ENCODE measurements around the gene DNAJC9.
A peak's percentile ranks its signal among the peaks of the same experiment; 100 is the strongest.
"Not testable (repeated sequence)": the region's sequence is repeated elsewhere in the genome, so short reads cannot be mapped to it uniquely, and the experiment has no call there.

DNAJC9 gene

DNA sequence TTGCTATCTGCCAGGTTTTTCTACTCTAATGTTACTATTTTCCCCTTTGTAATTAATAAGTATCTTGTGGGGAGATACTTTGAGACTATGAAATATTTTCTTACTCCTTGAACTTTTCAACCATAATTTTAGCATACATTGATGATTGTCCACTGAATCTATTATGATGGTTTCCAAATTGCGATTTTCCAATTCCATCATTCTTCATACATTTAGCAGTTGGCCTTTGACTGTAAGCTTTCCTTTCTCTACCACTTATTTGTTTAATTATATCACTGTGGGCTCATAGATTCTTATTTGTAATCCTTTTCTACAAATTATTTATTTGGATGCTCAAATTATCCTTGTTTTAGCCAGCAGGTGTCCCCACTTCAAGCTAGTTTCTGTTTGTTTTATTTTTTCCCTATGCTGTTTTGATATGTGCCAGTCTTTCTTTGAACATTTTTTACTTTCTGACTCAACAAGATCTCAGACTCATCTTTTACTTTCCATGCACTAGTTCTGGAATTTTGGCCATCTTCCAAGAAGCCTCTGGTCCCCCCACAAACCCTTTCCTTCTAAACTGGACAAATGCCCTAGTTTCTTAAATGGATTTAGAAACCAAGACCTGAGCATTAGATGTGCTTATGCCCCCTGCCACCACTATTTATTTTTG, 16.8 kb upstream of the DNAJC9 start:
- TF ChIP-seq, protein P1, sequence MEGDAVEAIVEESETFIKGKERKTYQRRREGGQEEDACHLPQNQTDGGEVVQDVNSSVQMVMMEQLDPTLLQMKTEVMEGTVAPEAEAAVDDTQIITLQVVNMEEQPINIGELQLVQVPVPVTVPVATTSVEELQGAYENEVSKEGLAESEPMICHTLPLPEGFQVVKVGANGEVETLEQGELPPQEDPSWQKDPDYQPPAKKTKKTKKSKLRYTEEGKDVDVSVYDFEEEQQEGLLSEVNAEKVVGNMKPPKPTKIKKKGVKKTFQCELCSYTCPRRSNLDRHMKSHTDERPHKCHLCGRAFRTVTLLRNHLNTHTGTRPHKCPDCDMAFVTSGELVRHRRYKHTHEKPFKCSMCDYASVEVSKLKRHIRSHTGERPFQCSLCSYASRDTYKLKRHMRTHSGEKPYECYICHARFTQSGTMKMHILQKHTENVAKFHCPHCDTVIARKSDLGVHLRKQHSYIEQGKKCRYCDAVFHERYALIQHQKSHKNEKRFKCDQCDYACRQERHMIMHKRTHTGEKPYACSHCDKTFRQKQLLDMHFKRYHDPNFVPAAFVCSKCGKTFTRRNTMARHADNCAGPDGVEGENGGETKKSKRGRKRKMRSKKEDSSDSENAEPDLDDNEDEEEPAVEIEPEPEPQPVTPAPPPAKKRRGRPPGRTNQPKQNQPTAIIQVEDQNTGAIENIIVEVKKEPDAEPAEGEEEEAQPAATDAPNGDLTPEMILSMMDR (IDR thresholded peaks at IDR 0.05; ENCODE audit: low read depth, low read length, missing control alignments), result peak; percentile 42
- DNase-seq (ENCODE audit: extremely low read depth, low read depth), result no peak
- no peak overlapping the region for H3K4me3 ChIP-seq (replicated peaks; ENCODE audit: low read depth, low read length)

DNA sequence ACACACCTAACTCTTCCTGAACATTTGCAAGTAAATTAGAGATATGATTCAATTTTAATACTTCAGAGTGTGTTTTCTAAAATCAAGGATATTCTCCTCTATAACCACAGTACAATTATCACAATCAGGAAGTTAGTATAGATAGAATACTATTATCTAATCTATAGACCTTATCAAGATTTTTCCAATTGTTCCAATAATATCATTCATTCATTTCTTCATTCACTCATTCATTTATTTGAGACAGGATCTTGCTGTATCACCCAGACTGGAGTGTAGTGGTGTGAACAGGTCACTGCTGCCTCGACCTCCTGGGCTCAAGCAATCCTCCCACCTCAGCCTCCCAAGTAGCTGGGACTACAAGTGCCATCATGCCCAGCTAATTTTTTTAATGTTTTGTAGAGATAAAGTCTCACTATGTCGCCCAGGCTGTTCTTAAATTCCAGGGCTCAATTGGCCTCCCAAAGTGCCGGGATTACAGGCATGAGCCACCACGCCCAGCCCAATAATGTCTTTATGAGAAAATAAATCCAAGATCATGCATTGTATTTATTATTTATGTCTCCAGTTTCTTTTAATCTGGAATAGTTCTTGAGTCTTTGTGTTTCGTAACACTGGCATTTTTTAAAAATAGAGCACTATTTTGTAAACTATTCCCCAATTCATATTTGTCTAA, 16.0 kb upstream of the DNAJC9 start:
- TF ChIP-seq, protein P1 (IDR thresholded peaks at IDR 0.05; ENCODE audit: low read depth, low read length, missing control alignments), result no peak
- DNase-seq (ENCODE audit: extremely low read depth, low read depth), result no peak

DNA sequence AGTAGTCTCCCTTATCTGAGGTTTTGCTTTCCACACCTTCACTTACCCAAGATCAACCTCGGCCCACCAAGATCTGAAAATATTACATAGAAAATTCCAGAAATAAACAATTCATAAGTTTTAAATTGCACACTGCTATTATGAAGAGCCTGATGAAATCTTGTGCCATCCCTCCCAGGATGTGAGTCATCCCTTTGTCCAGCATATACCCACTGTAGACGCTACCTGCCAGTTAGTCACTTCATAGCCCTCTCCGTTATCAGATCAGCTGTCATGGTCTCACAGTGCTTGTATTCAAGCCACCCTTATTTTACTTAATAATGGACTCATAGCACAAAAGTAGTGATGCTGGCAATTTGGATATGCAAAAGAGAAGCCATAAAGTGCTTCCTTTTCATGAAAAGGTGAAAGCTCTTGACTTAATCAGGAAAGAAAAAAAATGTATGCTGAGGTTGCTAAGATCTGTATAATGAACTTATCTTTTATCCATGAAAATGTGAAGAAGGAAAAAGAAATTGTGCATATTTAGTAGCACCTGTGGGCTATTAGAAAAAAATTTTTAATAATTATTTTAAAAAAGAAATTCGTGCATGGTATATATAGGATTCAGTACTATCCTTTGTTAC, 15.2 kb upstream of the DNAJC9 start:
- TF ChIP-seq, protein P1 (IDR thresholded peaks at IDR 0.05; ENCODE audit: low read depth, low read length, missing control alignments), result no peak
- DNase-seq (ENCODE audit: extremely low read depth, low read depth), result no peak
- H3K4me3 ChIP-seq (replicated peaks; ENCODE audit: low read depth, low read length), result no peak overlapping the region

More for the DNA sequence above, 16.0 kb upstream of the DNAJC9 start:
- no peak overlapping the region for H3K4me3 ChIP-seq (replicated peaks; ENCODE audit: low read depth, low read length)

DNA sequence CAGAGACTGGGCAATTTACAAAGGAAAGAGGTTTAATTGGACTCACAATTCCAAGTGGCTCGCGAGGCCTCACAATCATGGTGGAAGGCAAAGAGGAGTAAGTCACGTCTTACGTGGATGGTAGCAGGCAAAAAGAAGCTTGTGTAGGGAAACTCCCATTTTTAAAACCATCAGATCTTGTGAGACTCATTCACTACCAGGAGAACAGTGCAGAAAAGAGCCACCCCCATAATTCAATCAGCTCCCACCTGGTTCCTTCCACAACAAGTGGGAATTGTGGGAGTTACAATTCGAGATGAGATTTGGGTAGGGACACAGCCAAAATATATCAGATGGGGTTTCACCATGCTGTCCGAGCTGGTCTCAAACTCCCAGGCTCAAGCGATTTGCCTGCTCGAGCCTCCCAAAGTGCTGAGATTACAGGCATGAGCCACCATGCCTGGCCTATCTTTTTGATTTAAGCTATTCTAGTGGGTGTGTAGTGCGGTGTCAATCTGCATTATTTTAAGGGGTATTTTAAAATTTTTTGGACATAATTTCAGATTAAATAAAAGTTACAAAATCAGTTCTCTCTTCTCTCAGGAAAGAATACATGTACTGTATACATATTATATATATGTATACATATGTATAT, 14.4 kb upstream of the DNAJC9 start:
- H3K4me3 ChIP-seq (replicated peaks; ENCODE audit: low read depth, low read length), result no peak overlapping the region
- TF ChIP-seq, protein P1 (IDR thresholded peaks at IDR 0.05; ENCODE audit: low read depth, low read length, missing control alignments), result no peak
- DNase-seq (ENCODE audit: extremely low read depth, low read depth), result no peak

DNA sequence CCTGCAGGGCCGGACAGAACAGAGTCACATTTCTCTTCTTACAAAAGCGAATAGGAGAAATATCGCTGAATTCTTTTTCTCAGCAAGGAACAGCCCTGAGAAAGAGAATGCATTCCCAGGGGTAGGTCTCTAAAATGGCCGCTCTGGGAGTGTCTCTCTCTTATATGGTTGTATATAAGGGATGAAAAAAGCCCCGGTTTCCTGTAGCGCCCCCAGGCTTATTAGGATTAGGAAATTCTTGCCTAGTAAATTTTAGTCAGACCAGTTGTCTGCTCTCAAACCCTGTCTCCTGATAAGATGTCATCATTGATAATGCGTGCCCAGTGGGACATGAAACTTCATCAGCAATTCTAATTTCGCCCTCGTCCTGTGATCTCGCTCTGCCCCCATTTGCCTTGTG, 11.6 kb upstream of the DNAJC9 start:
- DNase-seq (ENCODE audit: extremely low read depth, low read depth); H3K4me3 ChIP-seq (replicated peaks; ENCODE audit: low read depth, low read length): not testable (repeated sequence)

DNA sequence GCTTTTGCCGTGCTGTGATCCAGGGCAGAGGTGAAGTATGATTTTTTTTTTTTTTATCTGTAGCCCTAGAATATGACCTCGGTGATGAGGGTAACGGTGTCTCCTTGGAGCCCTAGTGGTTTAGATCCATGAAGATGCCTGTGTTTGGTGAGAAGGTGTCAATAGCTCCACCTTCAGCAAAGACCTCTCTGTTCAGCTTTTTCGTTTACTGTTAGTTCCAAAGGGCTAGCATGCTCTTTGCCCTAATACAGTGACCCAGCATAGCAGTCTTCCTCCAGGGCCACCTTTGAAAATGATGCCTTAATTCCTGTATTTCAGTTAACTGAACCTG, 6.1 kb upstream of the DNAJC9 start:
- TF ChIP-seq, protein P1 (IDR thresholded peaks at IDR 0.05; ENCODE audit: low read depth, low read length, missing control alignments), result no peak
- DNase-seq (ENCODE audit: extremely low read depth, low read depth), result no peak
- peak overlapping the region; percentile 99 for H3K4me3 ChIP-seq (replicated peaks; ENCODE audit: low read depth, low read length)
